ENCODE data around the gene PFKFB3. TPM values are rescaled to one million over a fixed set of nuclear protein-coding genes. Genes with fewer than 3 reads are reported as not detected.

The PFKFB3 gene
- total and polyA plus RNA-seq, 7 donors, result 10.2 to 33.2 (median 28.0) TPM

- peaks cover 0 to 41% (median 34%) of the 10 kb centered on the region in 4 donors for H3K4me1 ChIP-seq
- intact Hi-C loops (cut with DNase I), result loop anchor here (2.0 to 10.0 kb wide), 2 partner anchors 31 to 587 kb away; no protein-coding TSS in a partner anchor
- no peaks in the 10 kb centered on the region for H3K9me3 ChIP-seq
- no peak overlapping the region for H3K4me3 ChIP-seq
- H3K36me3 ChIP-seq, result no peaks in the 10 kb centered on the region
- H3K27ac ChIP-seq, result peak overlapping the region; percentile 90 to 97 (median 94)
- no peak for DNase-seq
- WGBS, 2 donors, result 75 to 78% methylated on average over 3 of the region's 3 CpGs
- no peaks in the 10 kb centered on the region for H3K27me3 ChIP-seq
- TF ChIP-seq POLR2AphosphoS5 (IDR thresholded peaks at IDR 0.05) (peak in 3 of 4 donors; percentile 19 to 54 (median 19)), EP300 (IDR thresholded peaks at IDR 0.05) (no peak)
Observed at GRCh38 chr10:6161921-6162320, 40.8 kb upstream of the PFKFB3 start.

GRCh38 chr10:6162589-6163356 lies 40.0 kb upstream of the PFKFB3 start:
- intact Hi-C loops (cut with DNase I), result loop anchor here (1.0 to 10.0 kb wide), 3 partner anchors 30 to 588 kb away; no protein-coding TSS in a partner anchor
- TF ChIP-seq POLR2AphosphoS5 (IDR thresholded peaks at IDR 0.05) (no peak), EP300 (IDR thresholded peaks at IDR 0.05) (no peak), POLR2A (IDR thresholded peaks at IDR 0.05) (no peak)
- TF ChIP-seq, protein P1, sequence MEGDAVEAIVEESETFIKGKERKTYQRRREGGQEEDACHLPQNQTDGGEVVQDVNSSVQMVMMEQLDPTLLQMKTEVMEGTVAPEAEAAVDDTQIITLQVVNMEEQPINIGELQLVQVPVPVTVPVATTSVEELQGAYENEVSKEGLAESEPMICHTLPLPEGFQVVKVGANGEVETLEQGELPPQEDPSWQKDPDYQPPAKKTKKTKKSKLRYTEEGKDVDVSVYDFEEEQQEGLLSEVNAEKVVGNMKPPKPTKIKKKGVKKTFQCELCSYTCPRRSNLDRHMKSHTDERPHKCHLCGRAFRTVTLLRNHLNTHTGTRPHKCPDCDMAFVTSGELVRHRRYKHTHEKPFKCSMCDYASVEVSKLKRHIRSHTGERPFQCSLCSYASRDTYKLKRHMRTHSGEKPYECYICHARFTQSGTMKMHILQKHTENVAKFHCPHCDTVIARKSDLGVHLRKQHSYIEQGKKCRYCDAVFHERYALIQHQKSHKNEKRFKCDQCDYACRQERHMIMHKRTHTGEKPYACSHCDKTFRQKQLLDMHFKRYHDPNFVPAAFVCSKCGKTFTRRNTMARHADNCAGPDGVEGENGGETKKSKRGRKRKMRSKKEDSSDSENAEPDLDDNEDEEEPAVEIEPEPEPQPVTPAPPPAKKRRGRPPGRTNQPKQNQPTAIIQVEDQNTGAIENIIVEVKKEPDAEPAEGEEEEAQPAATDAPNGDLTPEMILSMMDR (IDR thresholded peaks at IDR 0.05), result no peak
- DNase-seq, result no peak
- Histone ChIP-seq H3K27me3 (no peaks in the 10 kb centered on the region), H3K4me1 (peaks cover 0 to 38% (median 33%) of the 10 kb centered on the region in 4 donors), H3K36me3 (no peaks in the 10 kb centered on the region), H3K4me3 (peak overlapping the region in 3 of 4 donors; percentile 62 to 73 (median 67)), H3K27ac (peak overlapping the region; percentile 90 to 97 (median 94)), H3K9me3 (no peaks in the 10 kb centered on the region)
- WGBS, 2 donors, result 58 to 71% methylated on average over 12 of the region's 12 CpGs

GRCh38 chr10:6163364-6164270 lies 39.1 kb upstream of the PFKFB3 start:
- peak overlapping the region; percentile 62 to 73 (median 66) for H3K4me3 ChIP-seq
- no peaks in the 10 kb centered on the region for H3K36me3 ChIP-seq
- 0 to 1% methylated on average over 91 of the region's 91 CpGs for WGBS, 2 donors
- peaks cover 0 to 38% (median 33%) of the 10 kb centered on the region in 4 donors for H3K4me1 ChIP-seq
- no peaks in the 10 kb centered on the region for H3K27me3 ChIP-seq
- peak overlapping the region; percentile 90 to 97 (median 94) for H3K27ac ChIP-seq
- H3K9me3 ChIP-seq, result no peaks in the 10 kb centered on the region
- TF ChIP-seq POLR2A (IDR thresholded peaks at IDR 0.05) (peak; percentile 52 to 61), EP300 (IDR thresholded peaks at IDR 0.05) (peak in 2 of 4 donors; percentile 33 to 57), POLR2AphosphoS5 (IDR thresholded peaks at IDR 0.05) (peak; percentile 74 to 97 (median 90))
- TF ChIP-seq, protein P1 (IDR thresholded peaks at IDR 0.05), result no peak
- DNase-seq, result peak; percentile 95
- intact Hi-C loops (cut with DNase I), result loop anchor here (1.0 to 10.0 kb wide), 4 partner anchors 19 to 589 kb away; no protein-coding TSS in a partner anchor

DNA sequence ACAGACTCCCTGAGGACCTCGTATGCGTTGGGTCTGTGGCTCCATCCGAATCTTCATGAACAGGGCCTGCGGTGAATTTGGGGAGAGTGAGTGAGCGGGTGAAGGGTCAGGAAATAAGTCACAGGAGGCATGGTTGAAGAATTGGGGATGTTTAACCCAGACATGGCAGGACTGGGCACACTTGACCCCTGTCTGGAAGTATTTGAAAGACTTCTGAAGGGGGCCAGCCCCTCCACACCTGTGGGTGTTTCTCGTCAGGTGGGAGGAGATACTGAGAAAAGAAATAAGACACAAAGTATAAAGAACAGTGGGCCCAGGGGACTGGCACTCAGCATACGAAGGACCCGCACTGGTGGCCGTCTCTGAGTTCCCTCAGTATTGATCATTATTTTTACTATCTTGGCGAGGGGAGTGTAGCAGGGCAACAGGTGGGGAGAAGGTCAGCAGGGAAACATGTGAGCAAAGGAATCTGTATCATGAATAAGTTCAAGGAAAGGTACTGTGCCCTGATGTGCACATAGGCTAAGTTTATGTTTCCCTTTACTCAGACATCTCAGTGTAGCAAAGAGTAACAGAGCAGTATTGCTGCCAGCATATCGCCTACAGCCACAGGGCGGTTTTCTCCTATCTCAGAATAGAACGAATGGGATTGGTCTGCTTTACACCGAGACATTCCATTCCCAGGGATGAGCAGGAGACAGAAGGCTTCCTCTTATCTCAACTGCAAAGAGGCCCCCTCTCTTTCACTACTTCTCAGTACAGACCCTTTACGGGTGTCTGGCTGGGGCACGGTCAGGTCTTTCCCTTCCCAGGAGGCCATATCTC lies 38.2 kb upstream of the PFKFB3 start:
- H3K4me1 ChIP-seq, result peaks cover 0 to 46% (median 39%) of the 10 kb centered on the region in 4 donors
- H3K27ac ChIP-seq, result peak overlapping the region; percentile 90 to 97 (median 94)
- no peaks in the 10 kb centered on the region for H3K9me3 ChIP-seq
- H3K4me3 ChIP-seq, result peak overlapping the region; percentile 62 to 73 (median 66)
- no peaks in the 10 kb centered on the region for H3K36me3 ChIP-seq
- WGBS, 2 donors, result 9 to 26% methylated on average over 16 of the region's 16 CpGs
- no peaks in the 10 kb centered on the region for H3K27me3 ChIP-seq
- intact Hi-C loops (cut with DNase I), result loop anchor here (2.0 to 10.0 kb wide), 2 partner anchors 20 to 590 kb away; no protein-coding TSS in a partner anchor
- TF ChIP-seq EP300 (IDR thresholded peaks at IDR 0.05) (no peak), POLR2AphosphoS5 (IDR thresholded peaks at IDR 0.05) (no peak), POLR2A (IDR thresholded peaks at IDR 0.05) (no peak)
- TF ChIP-seq, protein P1 (IDR thresholded peaks at IDR 0.05), result no peak
- peak; percentile 63 for DNase-seq

Data from sigmoid colon (tissue), 7 donors.